HepG2 (cell line): ENCODE measurements around the gene PUM1. TPM values are rescaled to one million over a fixed set of nuclear protein-coding genes. Genes with fewer than 3 reads are reported as not detected.

Experiments used
- ARID5B ChIP-seq: IDR thresholded peaks from 2 replicates; pipeline ENCODE4 v1.4.0; 2020; ENCODE audit warnings: mild to moderate bottlenecking, missing genetic modification reagents
- HES4 ChIP-seq: sonication (generic); formaldehyde crosslinking; IDR thresholded peaks from 2 replicates; pipeline ENCODE4 v1.9.0; 2021; ENCODE audit warnings: mild to moderate bottlenecking, missing genetic modification reagents, borderline replicate concordance
- JUN ChIP-seq: sonication (generic); formaldehyde crosslinking; IDR thresholded peaks from 2 replicates; pipeline ENCODE4 v1.4.0; 2020; ENCODE audit warnings: mild to moderate bottlenecking, missing genetic modification reagents
- KAT8 ChIP-seq: IDR thresholded peaks from 2 replicates; pipeline ENCODE4 v1.6.1; 2016; ENCODE audit warnings: missing genetic modification reagents, missing compliant biosample characterization
- MTA3 ChIP-seq: sonication (generic); formaldehyde crosslinking; IDR thresholded peaks from 2 replicates; pipeline ENCODE4 v1.4.0; 2020; ENCODE audit warnings: missing genetic modification reagents
- NFE2L1 ChIP-seq: sonication (generic); formaldehyde crosslinking; IDR thresholded peaks from 2 replicates; pipeline ENCODE4 v1.4.0; 2020; ENCODE audit warnings: missing genetic modification reagents, mild to moderate bottlenecking, borderline replicate concordance
- NR2F2 ChIP-seq: IDR thresholded peaks from 2 replicates; pipeline ENCODE4 v1.6.1; 2012; ENCODE audit warnings: low read depth, inconsistent platforms, borderline replicate concordance
- NR2F6 ChIP-seq, 2 experiments: IDR thresholded peaks; 2 replicates each; pipeline ENCODE4 v1.6.1; 2016; ENCODE audit warnings: antibody characterized with exemption in 1 of 2, mild to moderate bottlenecking in 1 of 2
- PAXIP1 ChIP-seq: sonication (generic); formaldehyde crosslinking; conservative IDR thresholded peaks from 2 replicates; pipeline ENCODE4 v1.4.0; 2020; ENCODE audit warnings: mild to moderate bottlenecking, missing genetic modification reagents, moderate library complexity
- PHF21A ChIP-seq: sonication (generic); formaldehyde crosslinking; IDR thresholded peaks from 2 replicates; pipeline ENCODE4 v1.5.0; 2020; ENCODE audit warnings: mild to moderate bottlenecking, missing genetic modification reagents
- POGZ ChIP-seq: sonication (generic); formaldehyde crosslinking; IDR thresholded peaks from 2 replicates; pipeline ENCODE4 v1.4.0; 2020; ENCODE audit warnings: mild to moderate bottlenecking, missing genetic modification reagents
- POLR2A ChIP-seq, 2 experiments: IDR thresholded peaks; 2 replicates each; pipeline ENCODE4 v1.6.1; 2011; ENCODE audit warnings: low read depth in 2 of 2, low read length in 2 of 2, mild to moderate bottlenecking in 1 of 2, moderate library complexity in 1 of 2; ENCODE audit not compliant: insufficient read depth in 1 of 2
- POLR2AphosphoS5 ChIP-seq: IDR thresholded peaks from 2 replicates; pipeline ENCODE4 v1.6.1; 2012; ENCODE audit warnings: low read depth, low read length
- PPARG ChIP-seq: conservative IDR thresholded peaks from 2 replicates; pipeline ENCODE4 v1.6.1; 2016; ENCODE audit warnings: missing biosample characterization, missing genetic modification reagents
- RAD51 ChIP-seq: fragments of 450-650 bp; IDR thresholded peaks from 2 replicates; pipeline ENCODE4 v1.6.1; 2016; ENCODE audit warnings: borderline replicate concordance
- RXRB ChIP-seq: IDR thresholded peaks from 2 replicates; pipeline ENCODE4 v1.6.1; 2016; ENCODE audit warnings: borderline replicate concordance, missing genetic modification reagents, missing compliant biosample characterization
- SP5 ChIP-seq: IDR thresholded peaks from 2 replicates; pipeline ENCODE4 v1.6.1; 2016; ENCODE audit warnings: low read depth, borderline replicate concordance
- TSC22D2 ChIP-seq: sonication (generic); formaldehyde crosslinking; IDR thresholded peaks from 2 replicates; pipeline ENCODE4 v1.5.1; 2020; ENCODE audit warnings: missing genetic modification reagents, mild to moderate bottlenecking, borderline replicate concordance
- WIZ ChIP-seq: sonication (generic); formaldehyde crosslinking; IDR thresholded peaks from 2 replicates; pipeline ENCODE4 v1.5.1; 2020; ENCODE audit warnings: mild to moderate bottlenecking, missing genetic modification reagents
- ZBTB39 ChIP-seq: sonication (generic); formaldehyde crosslinking; IDR thresholded peaks from 2 replicates; pipeline ENCODE4 v1.5.0; 2020; ENCODE audit warnings: missing genetic modification reagents
- ZC3H4 ChIP-seq: sonication (generic); formaldehyde crosslinking; IDR thresholded peaks from 2 replicates; pipeline ENCODE4 v1.4.0; 2020; ENCODE audit warnings: missing genetic modification reagents, borderline replicate concordance
- ZNF607 ChIP-seq: sonication (generic); formaldehyde crosslinking; IDR thresholded peaks from 2 replicates; pipeline ENCODE4 v1.5.1; 2020; ENCODE audit warnings: missing genetic modification reagents, mild to moderate bottlenecking, borderline replicate concordance
- polyA plus RNA-seq, 8 experiments: library from polyadenylated mRNA; depleted of rRNA in 3 of 8; stranded (reverse) in 7 of 8; unstranded in 1 of 8; fragments of >200 nt; fragmentation: Illumina TruSeq in 4 of 8; extraction: Trizol in 4 of 8; gene quantifications; 2 replicates each; pipeline versions ENCODE4 v1.2.1 to v1.2.3, GENCODE V29; 2011 to 2016; ENCODE audit warnings: low read depth in 4 of 8, missing spikeins in 1 of 8, mixed read lengths in 1 of 8; ENCODE audit not compliant: insufficient read depth in 1 of 8
- total RNA-seq, 5 experiments: library from RNA; depleted of rRNA; stranded (reverse); fragments of >200 nt; fragmentation: Illumina TruSeq; extraction: Trizol; gene quantifications; 2 replicates each; pipeline ENCODE4 v1.2.3, GENCODE V29; 2016; ENCODE audit warnings: low read depth in 1 of 5

PUM1 gene
- total and polyA plus RNA-seq, 2 of the 13 experiments (the other 11 are each of a cell fraction or from before 2014, with no cell fraction given), result 64.7 to 91.0 TPM

- TF ChIP-seq WIZ (CRISPR knock-in tag), result no peak
- TF ChIP-seq ZC3H4 (CRISPR knock-in tag), result no peak
- TF ChIP-seq KAT8 (CRISPR knock-in tag), result peak; percentile 50; the same call in 1 of the 2 replicates
- TF ChIP-seq POLR2AphosphoS5, result peak; percentile 25; the same call in 1 of the 2 replicates
- TF ChIP-seq MTA3 (CRISPR knock-in tag), result no peak
- no peak for TF ChIP-seq HES4 (CRISPR knock-in tag)
- TF ChIP-seq TSC22D2, result no peak
- peak in 1 of 2 experiments; percentile 44; a peak in 1 of 4 replicates for TF ChIP-seq POLR2A (IDR thresholded peaks at IDR 0.05; ENCODE audit: insufficient read depth in 1 of 2, low read depth in 2 of 2, low read length in 2 of 2)
- 0 out of 2 replicates have a peak, but pooled peaks have one; percentile 21 for TF ChIP-seq ARID5B (CRISPR knock-in tag)
- peak; percentile 23; the same call in 1 of the 2 replicates for TF ChIP-seq ZNF607
- TF ChIP-seq POGZ (CRISPR knock-in tag), result peak; percentile 20; the same call in 1 of the 2 replicates
- TF ChIP-seq JUN (CRISPR knock-in tag), result no peak
- TF ChIP-seq SP5 (CRISPR knock-in tag), result peak; percentile 79
- TF ChIP-seq PPARG (CRISPR knock-in tag), result peak; percentile 58; the same call in 1 of the 2 replicates
- TF ChIP-seq NR2F2, result peak; percentile 40; the same call in 1 of the 2 replicates
- 0 out of 2 replicates have a peak, but pooled peaks have one; percentile 18 for TF ChIP-seq RXRB (CRISPR knock-in tag)
- no peak for TF ChIP-seq NFE2L1 (CRISPR knock-in tag)
- TF ChIP-seq ZBTB39 (CRISPR knock-in tag), result no peak
- peak; percentile 81 for TF ChIP-seq NR2F6 (IDR thresholded peaks at IDR 0.05)
- TF ChIP-seq NR2F6 (CRISPR knock-in tag; IDR thresholded peaks at IDR 0.05), result peak; percentile 88
- TF ChIP-seq PAXIP1 (CRISPR knock-in tag), result peak; percentile 36; the same call in 1 of the 2 replicates
- TF ChIP-seq PHF21A (CRISPR knock-in tag), result 0 out of 2 replicates have a peak, but pooled peaks have one; percentile 53
- no peak for TF ChIP-seq RAD51
These were observed 35.6 kb upstream of the PUM1 start (continued) for GRCh38 chr1:31101147-31101502.
